Measurements from ENCODE around the gene PRSS1.
"Not testable (repeated sequence)": the region's sequence is repeated elsewhere in the genome, so short reads cannot be mapped to it uniquely, and the experiment has no call there.

Gene PRSS1

GRCh38 chr7:142749218-142749993 lies at the start of gene PRSS1:
TSS of gene PRSS1 (plus strand) at chr7:142749472. CDS start at chr7:142749485, 13 bp downstream.
- no peak for DNase-seq (ENCODE audit: low read depth in 2 of 2)

GRCh38 chr7:142700935-142701334 lies 48.3 kb upstream of the PRSS1 start:
- DNase-seq (ENCODE audit: low read depth in 2 of 2) = not testable (repeated sequence)

- DNase-seq (ENCODE audit: low read depth in 2 of 2) = no peak
These were observed 45.5 kb upstream of the PRSS1 start for GRCh38 chr7:142703655-142704305.

DNA sequence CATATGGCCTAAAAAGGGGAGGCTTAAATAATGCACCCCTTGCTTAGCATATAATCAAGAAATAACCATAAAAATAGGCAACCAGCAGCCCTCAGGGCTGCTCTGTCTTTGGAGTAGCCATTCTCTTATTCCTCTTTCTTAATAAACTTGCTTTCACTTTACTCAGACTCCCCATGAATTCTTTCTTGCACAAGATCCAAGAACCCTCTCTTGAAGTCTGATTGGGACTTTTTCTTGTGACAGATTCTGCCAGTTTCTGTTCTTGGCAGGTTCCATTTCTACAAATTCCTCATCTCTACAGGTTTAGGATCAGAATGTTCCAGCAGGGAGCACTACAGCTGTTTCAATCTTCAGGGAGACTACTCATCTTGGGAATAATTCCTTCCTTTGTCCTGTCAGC lies 40.5 kb upstream of the PRSS1 start:
- not testable (repeated sequence) for DNase-seq (ENCODE audit: low read depth in 2 of 2)

DNA sequence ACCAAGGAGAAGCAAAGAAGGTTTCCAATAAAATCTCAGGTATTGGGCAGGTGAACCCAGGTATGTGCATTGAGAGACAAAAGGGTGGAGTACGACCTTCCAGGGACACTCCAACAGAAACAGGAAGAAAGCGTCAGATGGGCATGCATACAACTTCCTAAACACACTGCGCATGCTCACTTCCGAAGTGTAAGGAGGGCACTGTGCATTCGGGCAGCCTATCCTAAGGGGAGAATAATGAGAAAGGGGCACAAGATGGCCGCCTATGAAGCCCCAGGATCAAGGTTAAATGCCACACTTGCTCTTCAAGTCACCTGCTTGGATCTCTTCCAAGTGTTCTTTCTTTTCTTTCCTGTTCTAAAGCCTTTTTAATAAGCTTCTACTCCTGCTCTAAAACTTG lies 39.4 kb upstream of the PRSS1 start:
- DNase-seq (ENCODE audit: low read depth in 2 of 2) = no peak

- no peak for DNase-seq (ENCODE audit: low read depth in 2 of 2)
These were observed 38.1 kb upstream of the PRSS1 start for GRCh38 chr7:142711196-142711595.

GRCh38 chr7:142711746-142712616 lies 37.3 kb upstream of the PRSS1 start:
- DNase-seq (ENCODE audit: low read depth in 2 of 2) = no peak

GRCh38 chr7:142712617-142712957 lies 36.7 kb upstream of the PRSS1 start:
- no peak for DNase-seq (ENCODE audit: low read depth in 2 of 2)

GRCh38 chr7:142714375-142714774 lies 34.9 kb upstream of the PRSS1 start:
- DNase-seq (ENCODE audit: low read depth in 2 of 2) = no peak

- no peak for DNase-seq (ENCODE audit: low read depth in 2 of 2)
These were observed 32.7 kb upstream of the PRSS1 start for GRCh38 chr7:142716596-142716995.

GRCh38 chr7:142717453-142717852 lies 31.8 kb upstream of the PRSS1 start:
- DNase-seq (ENCODE audit: low read depth in 2 of 2) = no peak

GRCh38 chr7:142718313-142718712 lies 31.0 kb upstream of the PRSS1 start:
- DNase-seq (ENCODE audit: low read depth in 2 of 2) = no peak

- no peak for DNase-seq (ENCODE audit: low read depth in 2 of 2)
These were observed 29.0 kb upstream of the PRSS1 start for GRCh38 chr7:142720172-142720773.

DNA sequence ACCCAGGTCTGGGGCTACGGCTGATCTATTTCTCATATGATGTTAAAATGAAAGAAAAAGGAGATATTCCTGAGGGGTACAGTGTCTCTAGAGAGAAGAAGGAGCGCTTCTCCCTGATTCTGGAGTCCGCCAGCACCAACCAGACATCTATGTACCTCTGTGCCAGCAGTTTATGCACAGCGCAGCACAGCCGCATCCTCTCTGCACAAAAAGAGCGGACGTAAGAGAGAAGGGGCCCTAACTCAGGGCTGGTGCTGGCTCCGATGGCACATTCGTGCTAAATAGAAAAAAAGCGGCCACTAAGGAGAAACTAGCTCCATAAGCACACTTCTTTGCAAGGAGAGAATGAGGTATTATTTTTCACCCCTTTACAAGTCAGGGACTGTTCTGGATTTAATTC lies 28.3 kb upstream of the PRSS1 start:
- DNase-seq (ENCODE audit: low read depth in 2 of 2) = no peak

DNA sequence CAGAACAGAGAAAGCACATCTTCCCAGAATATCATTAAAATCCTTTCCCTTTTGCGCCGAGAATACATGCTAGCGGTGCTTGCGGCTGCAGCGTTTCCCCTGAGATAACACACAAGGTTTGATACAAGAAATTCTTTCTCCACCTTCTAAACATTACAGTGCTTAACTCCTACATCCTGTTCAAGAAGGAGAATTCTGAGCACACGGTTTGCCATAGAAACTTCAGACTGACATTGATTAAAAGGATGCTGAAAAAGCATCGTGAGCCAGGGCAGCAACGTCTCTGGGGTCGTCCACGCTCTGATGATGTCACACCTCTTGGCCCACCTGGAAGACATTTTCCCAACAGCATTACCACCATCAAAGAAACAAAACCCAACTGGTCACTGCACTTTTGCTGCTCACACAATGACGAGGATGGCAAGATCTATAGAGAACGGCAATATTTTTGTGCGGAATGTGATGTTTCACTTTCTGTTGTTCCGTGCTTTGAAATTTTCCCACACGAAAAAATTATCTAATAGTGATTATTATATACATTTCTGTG lies 27.0 kb upstream of the PRSS1 start:
- no peak for DNase-seq (ENCODE audit: low read depth in 2 of 2)

DNA sequence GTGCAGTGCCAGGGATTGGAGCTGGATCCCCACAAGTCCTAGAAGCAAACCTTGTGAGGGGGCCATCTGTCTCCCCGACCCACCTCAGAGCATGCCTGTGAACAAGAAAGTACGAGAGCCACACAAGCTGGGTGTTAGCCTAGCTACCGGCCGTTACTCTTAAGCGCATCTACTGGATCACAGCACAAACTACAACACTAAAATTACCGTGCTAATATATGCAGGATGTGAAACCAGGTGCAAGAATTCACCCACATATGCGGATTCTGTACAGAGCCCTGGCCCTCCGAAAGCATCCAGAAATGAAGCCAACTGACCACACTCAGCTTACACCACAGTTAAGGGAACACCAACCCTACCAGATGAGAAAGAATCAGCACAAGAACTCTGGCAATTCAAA lies 16.0 kb upstream of the PRSS1 start:
- DNase-seq (ENCODE audit: low read depth in 2 of 2) = no peak

DNA sequence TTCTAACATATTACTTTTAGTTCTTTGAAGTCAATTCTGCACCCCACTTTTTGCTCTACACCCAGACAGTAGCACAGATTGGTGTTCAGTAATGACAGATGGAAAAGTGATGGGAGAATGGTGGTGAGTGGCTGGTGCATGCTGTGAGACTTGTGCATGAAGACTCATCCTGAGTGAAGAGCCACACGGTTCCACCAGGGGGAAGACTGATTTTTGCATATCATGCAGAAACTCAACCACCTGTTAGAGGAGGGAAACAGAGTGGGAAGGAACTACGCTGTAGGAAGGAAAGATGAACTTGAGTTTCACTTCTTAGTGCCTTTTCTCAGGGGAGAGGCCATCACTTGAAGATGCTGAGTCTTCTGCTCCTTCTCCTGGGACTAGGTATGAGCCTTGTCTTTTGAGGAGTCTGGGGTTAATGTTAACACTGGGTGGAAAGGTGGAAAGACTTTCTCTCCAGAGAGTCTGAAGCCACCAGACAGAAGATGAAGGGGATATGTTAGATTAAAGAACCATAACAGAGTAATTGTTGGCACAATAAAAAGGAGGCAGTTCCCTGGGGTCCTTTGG lies 9.3 kb upstream of the PRSS1 start:
- no peak for DNase-seq (ENCODE audit: low read depth in 2 of 2)

DNA sequence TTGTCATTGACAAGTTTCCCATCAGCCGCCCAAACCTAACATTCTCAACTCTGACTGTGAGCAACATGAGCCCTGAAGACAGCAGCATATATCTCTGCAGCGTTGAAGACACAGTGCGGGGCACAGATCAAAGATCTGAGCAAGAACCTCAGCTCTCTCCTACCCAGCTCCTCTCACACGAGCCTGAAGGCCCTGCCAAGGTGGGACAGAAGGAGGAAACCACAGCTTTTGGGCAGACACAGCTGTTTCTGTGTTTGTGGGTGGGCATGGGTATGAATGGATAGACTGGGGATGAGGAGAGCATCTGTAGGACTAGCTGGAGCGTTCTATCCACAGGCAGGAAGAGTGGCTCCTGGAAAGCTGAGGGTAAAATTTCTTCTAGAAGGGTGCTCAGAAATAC lies 8.5 kb upstream of the PRSS1 start:
- DNase-seq (ENCODE audit: low read depth in 2 of 2) = no peak

DNA sequence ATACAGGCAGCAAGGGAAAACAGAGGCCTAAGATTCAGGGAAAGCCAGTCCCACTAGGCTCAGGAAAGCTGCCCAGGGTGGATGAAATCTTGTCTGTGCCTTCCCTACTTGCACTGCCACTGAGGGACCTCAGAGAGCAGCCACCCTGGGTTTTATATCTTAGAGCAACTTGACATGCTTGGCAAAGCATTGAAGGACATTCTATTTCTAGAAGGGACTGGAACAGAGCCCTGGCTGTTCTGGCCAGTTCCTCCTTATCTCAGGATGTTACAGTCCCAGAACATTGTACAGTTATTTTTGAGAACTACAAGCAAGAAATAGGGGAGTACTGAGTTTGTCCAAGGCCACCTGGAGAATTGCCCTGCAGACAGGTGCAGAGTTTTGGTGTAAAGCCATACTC lies 7.3 kb upstream of the PRSS1 start:
- not testable (repeated sequence) for DNase-seq (ENCODE audit: low read depth in 2 of 2)

DNA sequence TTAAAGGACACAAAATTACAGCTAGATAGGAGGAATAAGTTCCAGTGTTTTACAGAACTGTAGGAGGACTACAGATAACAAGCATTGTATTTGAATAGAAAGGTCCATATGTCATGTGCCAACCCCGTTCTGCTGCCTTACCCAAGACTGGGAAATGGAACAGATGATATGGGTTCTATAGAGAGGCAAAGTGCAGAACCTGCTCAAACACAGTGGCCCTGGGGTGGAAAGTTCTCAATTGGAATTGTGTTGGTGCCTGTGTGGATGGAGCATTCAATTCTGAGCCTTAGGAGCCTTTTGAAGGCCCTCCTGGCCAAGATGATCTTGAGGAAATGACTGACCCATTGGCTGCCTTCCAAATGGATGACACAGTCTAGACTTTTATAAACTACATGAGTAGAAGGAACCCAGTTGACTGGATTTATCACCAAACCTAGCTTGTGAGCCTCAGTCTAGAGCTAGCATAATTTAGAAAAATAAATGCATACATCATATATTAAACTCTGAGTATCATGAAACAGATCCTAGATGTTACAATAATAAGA lies 4.1 kb upstream of the PRSS1 start:
- DNase-seq (ENCODE audit: low read depth in 2 of 2) = no peak

- DNase-seq (ENCODE audit: low read depth in 2 of 2) = no peak
These were observed 3.5 kb upstream of the PRSS1 start for GRCh38 chr7:142745745-142746144.

Data from stimulated activated CD8-positive, alpha-beta memory T cell treated with anti-CD3 and anti-CD28 coated beads, Interleukin-7, amount 100 ng/mL, for 1 hour (primary cell).